Spleen (tissue), 11 donors: ENCODE data around the gene FTCDNL1. TPM values are rescaled to one million over a fixed set of nuclear protein-coding genes. Genes with fewer than 3 reads are reported as not detected.

Experiments used
- DNase-seq: peaks from one replicate; pipeline ENCODE4 v3.0.0-alpha.2; 2020
- H3K27ac ChIP-seq, 8 donors: fragments of 200-600 bp; sonication (generic) in 7 of 8; 1 replicate in 4 of 8; 2 replicates in 4 of 8; pipeline versions ENCODE4 v1.5.0 to v1.8.0; 2016 to 2021; ENCODE audit warnings: inconsistent platforms in 4 of 8, mild to moderate bottlenecking in 4 of 8, moderate library complexity in 1 of 8
- H3K27me3 ChIP-seq, 7 donors: fragments of 200-600 bp; sonication (generic) in 6 of 7; replicated peaks in 1 of 7; 1 replicate in 4 of 7; 2 replicates in 3 of 7; pipeline versions ENCODE4 v1.5.0 to v1.8.0; 2016 to 2021; ENCODE audit warnings: inconsistent platforms in 3 of 7, mild to moderate bottlenecking in 1 of 7
- H3K36me3 ChIP-seq, 6 donors: fragments of 200-600 bp; sonication (generic) in 5 of 6; 1 replicate in 4 of 6; 2 replicates in 2 of 6; pipeline versions ENCODE4 v1.5.0 to v1.8.0; 2016 to 2021; ENCODE audit warnings: inconsistent platforms in 2 of 6
- H3K4me1 ChIP-seq, 6 donors: fragments of 200-600 bp; sonication (generic) in 5 of 6; 1 replicate in 3 of 6; 2 replicates in 3 of 6; pipeline versions ENCODE4 v1.5.0 to v1.8.0; 2016 to 2021; ENCODE audit warnings: inconsistent platforms in 3 of 6
- H3K4me3 ChIP-seq, 8 donors: fragments of 200-600 bp; sonication (generic) in 7 of 8; 1 replicate in 4 of 8; 2 replicates in 4 of 8; pipeline versions ENCODE4 v1.5.0 to v1.8.0; 2016 to 2021; ENCODE audit warnings: inconsistent platforms in 4 of 8, mild to moderate bottlenecking in 4 of 8, moderate library complexity in 2 of 8
- H3K9me3 ChIP-seq, 8 donors: fragments of 200-600 bp; sonication (generic) in 7 of 8; 1 replicate in 4 of 8; 2 replicates in 4 of 8; pipeline versions ENCODE4 v1.5.0 to v1.8.0; 2016 to 2021; ENCODE audit warnings: inconsistent platforms in 4 of 8
- CTCF ChIP-seq, 11 experiments: fragments of 200-600 bp in 7 of 11; fragments of 450-650 bp in 4 of 11; sonication (generic) in 4 of 11; IDR thresholded peaks in 8 of 11; conservative IDR thresholded peaks in 3 of 11; 1 replicate in 7 of 11; 2 replicates in 4 of 11; pipeline versions ENCODE4 v1.4.0 to v1.8.0; 2016 to 2021; ENCODE audit warnings: antibody characterized with exemption in 11 of 11, inconsistent platforms in 4 of 11, mild to moderate bottlenecking in 1 of 11
- POLR2A ChIP-seq, 3 donors: fragments of 450-650 bp; IDR thresholded peaks; one replicate each; pipeline ENCODE4 v1.5.1; 2017; ENCODE audit warnings: antibody characterized with exemption in 3 of 3, mild to moderate bottlenecking in 1 of 3
- POLR2AphosphoS5 ChIP-seq, 3 donors: sonication (generic); formaldehyde crosslinking; IDR thresholded peaks; one replicate each; pipeline ENCODE4 v1.5.1; 2017; ENCODE audit warnings: antibody characterized with exemption in 3 of 3
- WGBS, 5 donors: extraction: QIAGEN DNeasy Blood & Tissue Kit in 3 of 5; methylation state at CpG; one replicate each; pipeline versions ENCODE4 v1.1.5 to v1.1.7; 2013 to 2018; 5-methylcytosine and 5-hydroxymethylcytosine counted together
- intact Hi-C: fragments of 100-400 bp; cut with DNase I; formaldehyde crosslinking; loops from one replicate; pipeline ENCODE4 v1.15.0; 2023; ENCODE audit warnings: low total_unique reads
- polyA plus RNA-seq, 3 donors: library from polyadenylated mRNA; stranded (reverse); fragments of 200-250 nt; gene quantifications; one replicate each; pipeline ENCODE4 v1.2.1, GENCODE V29; 2013
- total RNA-seq, 7 donors: library from RNA; depleted of rRNA in 3 of 7; stranded (reverse); fragments of >200 nt in 3 of 7; fragmentation: NEBNext Ultra II Directional in 4 of 7; extraction: Animal tissue kit (Norgen Biotek cat#: 25700) in 4 of 7; gene quantifications; one replicate each; pipeline versions ENCODE4 v1.1.0 to v1.2.1, GENCODE V29; 2016 to 2021
- donor health status: healthy with polysubstance abuse.
- donor health status: DM: no; HTN: no; CAD: no; lungs with moderate emphysema.
- donor health status: DM: no; HTN: no; CAD: no.
- donor health status: Bipolar disorder and iron deficiency.
- donor health status: healthy.
- donor health status: DM: no; HTN: no; CAD: no.
- donor health status: DM: yes; HTN: yes; CAD: no.

Gene FTCDNL1
- total and polyA plus RNA-seq, 10 donors, result 2.1 to 10.3 (median 7.0) TPM

- WGBS, 5 donors, result 80 to 89% (median 87%) methylated on average over 6 of the region's 6 CpGs
- H3K4me3 ChIP-seq, result no peak overlapping the region
Measured at GRCh38 chr2:199883474-199884212, 32.7 kb upstream of the FTCDNL1 start.

DNA sequence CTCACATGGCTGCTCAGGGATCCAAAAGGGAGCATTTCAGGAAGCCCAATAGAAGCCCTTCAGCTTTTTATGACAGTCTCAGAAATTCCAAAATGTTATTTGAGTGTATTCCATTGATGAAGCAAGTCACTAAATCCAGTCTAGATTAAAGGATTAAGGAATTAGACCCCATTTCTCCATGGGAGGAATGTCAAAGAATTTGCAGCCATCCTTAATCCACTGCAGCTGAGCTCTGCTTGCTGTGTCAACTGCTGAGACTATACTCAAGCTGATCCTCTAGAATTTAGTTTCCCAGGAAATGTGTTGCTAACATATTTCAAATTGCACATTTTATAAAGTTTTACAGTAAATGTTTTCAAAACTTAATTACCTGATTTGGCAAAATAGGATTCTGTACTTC lies 31.7 kb upstream of the FTCDNL1 start:
- H3K4me3 ChIP-seq, result no peak overlapping the region
- no peaks in the 10 kb centered on the region for H3K27me3 ChIP-seq
- intact Hi-C loops, result no loop called here

More at GRCh38 chr2:199883474-199884212, 32.7 kb upstream of the FTCDNL1 start:
- Histone ChIP-seq H3K27ac (no peak overlapping the region), H3K9me3 (peaks cover 0 to 7% (median 0%) of the 10 kb centered on the region in 8 donors), H3K27me3 (no peaks in the 10 kb centered on the region), H3K4me1 (no peaks in the 10 kb centered on the region), H3K36me3 (no peaks in the 10 kb centered on the region)
- DNase-seq, result no peak
- TF ChIP-seq POLR2A (IDR thresholded peaks at IDR 0.05), result no peak
- no peak for TF ChIP-seq CTCF (IDR thresholded peaks at IDR 0.05 in 8 of 11, conservative IDR thresholded peaks at IDR 0.05 in 3 of 11)
- no peak for TF ChIP-seq POLR2AphosphoS5 (IDR thresholded peaks at IDR 0.05)
- intact Hi-C loops, result no loop called here

GRCh38 chr2:199875400-199875799 lies 24.4 kb upstream of the FTCDNL1 start:
- no peak overlapping the region for H3K4me3 ChIP-seq
- intact Hi-C loops, result no loop called here
- no peaks in the 10 kb centered on the region for H3K4me1 ChIP-seq
- peaks cover 0 to 24% (median 15%) of the 10 kb centered on the region in 8 donors for H3K9me3 ChIP-seq
- no peaks in the 10 kb centered on the region for H3K36me3 ChIP-seq
- no peak for DNase-seq
- H3K27ac ChIP-seq, result no peak overlapping the region
- 86 to 95% (median 93%) methylated on average over 1 of the region's 1 CpG for WGBS, 5 donors
- TF ChIP-seq CTCF (IDR thresholded peaks at IDR 0.05 in 8 of 11, conservative IDR thresholded peaks at IDR 0.05 in 3 of 11), result no peak
- no peak for TF ChIP-seq POLR2A (IDR thresholded peaks at IDR 0.05)
- no peak for TF ChIP-seq POLR2AphosphoS5 (IDR thresholded peaks at IDR 0.05)
- H3K27me3 ChIP-seq, result no peaks in the 10 kb centered on the region

More for the DNA sequence above, 31.7 kb upstream of the FTCDNL1 start:
- peaks cover 0 to 13% (median 0%) of the 10 kb centered on the region in 8 donors for H3K9me3 ChIP-seq
- no peaks in the 10 kb centered on the region for H3K4me1 ChIP-seq
- DNase-seq, result no peak
- H3K27ac ChIP-seq, result no peak overlapping the region
- TF ChIP-seq POLR2AphosphoS5 (IDR thresholded peaks at IDR 0.05) (no peak), POLR2A (IDR thresholded peaks at IDR 0.05) (no peak), CTCF (IDR thresholded peaks at IDR 0.05 in 8 of 11, conservative IDR thresholded peaks at IDR 0.05 in 3 of 11) (no peak)
- no peaks in the 10 kb centered on the region for H3K36me3 ChIP-seq

GRCh38 chr2:199874209-199874608 lies 23.2 kb upstream of the FTCDNL1 start:
- H3K36me3 ChIP-seq, result no peaks in the 10 kb centered on the region
- TF ChIP-seq CTCF (IDR thresholded peaks at IDR 0.05 in 8 of 11, conservative IDR thresholded peaks at IDR 0.05 in 3 of 11) (no peak), POLR2AphosphoS5 (IDR thresholded peaks at IDR 0.05) (no peak), POLR2A (IDR thresholded peaks at IDR 0.05) (no peak)
- no peaks in the 10 kb centered on the region for H3K4me1 ChIP-seq
- H3K4me3 ChIP-seq, result no peak overlapping the region
- DNase-seq, result no peak
- H3K27me3 ChIP-seq, result no peaks in the 10 kb centered on the region
- H3K9me3 ChIP-seq, result peaks cover 0 to 24% (median 15%) of the 10 kb centered on the region in 8 donors
- H3K27ac ChIP-seq, result no peak overlapping the region
- 94 to 100% (median 100%) methylated on average over 1 of the region's 1 CpG for WGBS, 5 donors
- intact Hi-C loops, result no loop called here
